Ectodermal cell (in vitro differentiated cells): ENCODE data around the gene MOCOS. TPM values are rescaled to one million over a fixed set of nuclear protein-coding genes. Genes with fewer than 3 reads are reported as not detected.

ENCODE experiments used
- H3K27ac ChIP-seq: 2 replicates; pipeline ENCODE4 v1.7.0; 2013; ENCODE audit warnings: mild to moderate bottlenecking, low read depth, low read length; ENCODE audit not compliant: insufficient read depth, poor library complexity, severe bottlenecking
- H3K27me3 ChIP-seq: 2 replicates; pipeline ENCODE4 v1.7.0; 2013; ENCODE audit warnings: mild to moderate bottlenecking, low read length; ENCODE audit not compliant: insufficient read depth, control insufficient read depth, poor library complexity, severe bottlenecking
- H3K36me3 ChIP-seq: one replicate; pipeline ENCODE4 v1.7.0; 2013; ENCODE audit warnings: low read length; ENCODE audit not compliant: control insufficient read depth, insufficient read depth
- H3K4me1 ChIP-seq: one replicate; pipeline ENCODE4 v1.7.0; 2013; ENCODE audit warnings: low read length; ENCODE audit not compliant: control insufficient read depth, insufficient read depth
- H3K4me3 ChIP-seq: 2 replicates; pipeline ENCODE4 v1.7.0; 2013; ENCODE audit warnings: low read depth, low read length, control low read depth; ENCODE audit not compliant: insufficient read depth
- H3K9me3 ChIP-seq: 2 replicates; pipeline ENCODE4 v1.7.0; 2013; ENCODE audit warnings: mild to moderate bottlenecking, low read length, moderate library complexity; ENCODE audit not compliant: control insufficient read depth
- WGBS, 2 experiments: methylation state at CpG; one replicate each; pipeline ENCODE4 v1.1.7; 2013; ENCODE audit warnings: missing lambda C conversion rate in 2 of 2; 5-methylcytosine and 5-hydroxymethylcytosine counted together
- polyA plus RNA-seq, 4 experiments: library from polyadenylated mRNA; stranded (reverse); fragments of 50-300 nt; gene quantifications; one replicate each; pipeline ENCODE4 v1.2.3, GENCODE V29; 2013

MOCOS gene
- polyA plus RNA-seq (2013, experiment 1 of 4): 0.35 TPM
- polyA plus RNA-seq (2013, experiment 2 of 4): 0.59 TPM
- polyA plus RNA-seq (2013, experiment 3 of 4): 0.16 TPM
- polyA plus RNA-seq (2013, experiment 4 of 4): 0.65 TPM

GRCh38 chr18:36187193-36187825 is at the start of gene MOCOS:
MOCOS (plus strand) TSS chr18:36187497; CDS start chr18:36187540, 43 bp downstream.
- Histone ChIP-seq H3K4me1 (no peaks in the 10 kb centered on the region), H3K36me3 (no peaks in the 10 kb centered on the region), H3K9me3 (no peaks in the 10 kb centered on the region), H3K27ac (no peak within 1 kb of the TSS), H3K4me3 (peak within 1 kb of the TSS; percentile 48), H3K27me3 (peaks cover 56% of the 10 kb centered on the region)
- 0 to 1% methylated on average over 66 of the region's 66 CpGs for WGBS, 2 experiments

- WGBS, 2 experiments: 91 to 93% methylated on average over 4 to 5 of the region's 5 CpGs
Measured at GRCh38 chr18:36139245-36139644, 48.1 kb upstream of the MOCOS start.

GRCh38 chr18:36141576-36141975 is 45.7 kb upstream of the MOCOS start:
- WGBS, 2 experiments: 90 to 95% methylated on average over 4 of the region's 4 CpGs
- Histone ChIP-seq H3K27ac (no peak overlapping the region), H3K36me3 (peaks cover 43% of the 10 kb centered on the region), H3K27me3 (no peaks in the 10 kb centered on the region), H3K9me3 (no peaks in the 10 kb centered on the region), H3K4me3 (no peak overlapping the region), H3K4me1 (no peaks in the 10 kb centered on the region)

More at GRCh38 chr18:36139245-36139644, 48.1 kb upstream of the MOCOS start:
- Histone ChIP-seq H3K36me3 (peaks cover 24% of the 10 kb centered on the region), H3K27ac (no peak overlapping the region), H3K4me3 (no peak overlapping the region), H3K27me3 (no peaks in the 10 kb centered on the region), H3K4me1 (no peaks in the 10 kb centered on the region), H3K9me3 (no peaks in the 10 kb centered on the region)

- 90 to 97% methylated on average over 1 of the region's 3 CpGs for WGBS, 2 experiments
- no peak overlapping the region for H3K27ac ChIP-seq
- no peaks in the 10 kb centered on the region for H3K4me1 ChIP-seq
- peaks cover 46% of the 10 kb centered on the region for H3K36me3 ChIP-seq
- H3K27me3 ChIP-seq: no peaks in the 10 kb centered on the region
- no peaks in the 10 kb centered on the region for H3K9me3 ChIP-seq
- H3K4me3 ChIP-seq: no peak overlapping the region
Measured at GRCh38 chr18:36142751-36143150, 44.5 kb upstream of the MOCOS start.

GRCh38 chr18:36143391-36143790 is 43.9 kb upstream of the MOCOS start:
- no peak overlapping the region for H3K27ac ChIP-seq
- H3K4me3 ChIP-seq: no peak overlapping the region
- 91 to 97% methylated on average over 1 to 2 of the region's 2 CpGs for WGBS, 2 experiments
- peaks cover 49% of the 10 kb centered on the region for H3K36me3 ChIP-seq
- no peaks in the 10 kb centered on the region for H3K4me1 ChIP-seq
- no peaks in the 10 kb centered on the region for H3K9me3 ChIP-seq
- H3K27me3 ChIP-seq: no peaks in the 10 kb centered on the region

GRCh38 chr18:36149514-36150289 is 37.6 kb upstream of the MOCOS start:
- 93 to 100% methylated on average over 2 to 5 of the region's 5 CpGs for WGBS, 2 experiments
- peaks cover 39% of the 10 kb centered on the region for H3K36me3 ChIP-seq

GRCh38 chr18:36152781-36153180 is 34.5 kb upstream of the MOCOS start:
- WGBS, 2 experiments: 95 to 100% methylated on average over 1 of the region's 1 CpG
- Histone ChIP-seq H3K9me3 (no peaks in the 10 kb centered on the region), H3K27me3 (no peaks in the 10 kb centered on the region), H3K27ac (no peak overlapping the region), H3K4me3 (no peak overlapping the region), H3K4me1 (no peaks in the 10 kb centered on the region), H3K36me3 (peaks cover 25% of the 10 kb centered on the region)

More at GRCh38 chr18:36149514-36150289, 37.6 kb upstream of the MOCOS start:
- no peak overlapping the region for H3K27ac ChIP-seq
- H3K4me1 ChIP-seq: no peaks in the 10 kb centered on the region
- no peaks in the 10 kb centered on the region for H3K9me3 ChIP-seq
- H3K27me3 ChIP-seq: no peaks in the 10 kb centered on the region
- no peak overlapping the region for H3K4me3 ChIP-seq

GRCh38 chr18:36153203-36153602 is 34.1 kb upstream of the MOCOS start:
- H3K9me3 ChIP-seq: no peaks in the 10 kb centered on the region
- H3K27ac ChIP-seq: no peak overlapping the region
- no peaks in the 10 kb centered on the region for H3K27me3 ChIP-seq
- no peaks in the 10 kb centered on the region for H3K4me1 ChIP-seq
- no peak overlapping the region for H3K4me3 ChIP-seq
- peaks cover 23% of the 10 kb centered on the region for H3K36me3 ChIP-seq
- 95% methylated on average over 4 of the region's 4 CpGs for whole genome bisulfite sequencing, 2 experiments

- H3K9me3 ChIP-seq: no peaks in the 10 kb centered on the region
- H3K4me1 ChIP-seq: no peaks in the 10 kb centered on the region
- no peak overlapping the region for H3K27ac ChIP-seq
- H3K27me3 ChIP-seq: no peaks in the 10 kb centered on the region
- H3K4me3 ChIP-seq: no peak overlapping the region
- WGBS, 2 experiments: 95 to 96% methylated on average over 2 of the region's 2 CpGs
- H3K36me3 ChIP-seq: peaks cover 19% of the 10 kb centered on the region
Measured at GRCh38 chr18:36153771-36154170, 33.5 kb upstream of the MOCOS start.
